HG03066 (cell line): Measurements from ENCODE around the gene ADIPOR1.
"Not testable (repeated sequence)": the region's sequence is repeated elsewhere in the genome, so short reads cannot be mapped to it uniquely, and the experiment has no call there.

ENCODE experiments used
- ATAC-seq: cut with Tn5 transposase; IDR thresholded peaks from one replicate; pipeline ENCODE4 v1.9.1; 2021; ENCODE audit warnings: low read depth; ENCODE audit not compliant: unreplicated experiment

Gene ADIPOR1

GRCh38 chr1:202941372-202941771, 16.7 kb downstream of the ADIPOR1 start:
- ATAC-seq = no peak

GRCh38 chr1:202940561-202940960, 17.6 kb downstream of the ADIPOR1 start:
- no peak for ATAC-seq

- ATAC-seq = no peak
Observed at GRCh38 chr1:202938287-202938925, 19.7 kb downstream of the ADIPOR1 start.

- not testable (repeated sequence) for ATAC-seq
Observed at GRCh38 chr1:202936409-202936808, 21.7 kb downstream of the ADIPOR1 start.

- ATAC-seq = no peak
Observed at GRCh38 chr1:202935844-202936243, 22.3 kb downstream of the ADIPOR1 start.

GRCh38 chr1:202934755-202935154, 23.4 kb downstream of the ADIPOR1 start:
- no peak for ATAC-seq

GRCh38 chr1:202932476-202932875, 25.6 kb downstream of the ADIPOR1 start:
- ATAC-seq = no peak

GRCh38 chr1:202926581-202927491, 31.3 kb downstream of the ADIPOR1 start, which contains the start of gene KLHL12:
TSS of gene KLHL12 (minus strand) at chr1:202927234. CDS start at chr1:202925162, 2,072 bp downstream.
- peak; percentile 85 for ATAC-seq

- no peak for ATAC-seq
Observed at GRCh38 chr1:202923533-202923932, 34.6 kb downstream of the ADIPOR1 start.

- ATAC-seq = no peak
Observed at GRCh38 chr1:202919615-202920014, 38.5 kb downstream of the ADIPOR1 start.

GRCh38 chr1:202915146-202915545, 43.0 kb downstream of the ADIPOR1 start:
- no peak for ATAC-seq

- not testable (repeated sequence) for ATAC-seq
Observed at GRCh38 chr1:202912476-202912875, 45.6 kb downstream of the ADIPOR1 start.

GRCh38 chr1:202909494-202909893, 48.6 kb downstream of the ADIPOR1 start:
- no peak for ATAC-seq

GRCh38 chr1:202908998-202909397, 49.1 kb downstream of the ADIPOR1 start:
- no peak for ATAC-seq

GRCh38 chr1:202905331-202905730, 52.8 kb downstream of the ADIPOR1 start:
- ATAC-seq = no peak

GRCh38 chr1:202903808-202904207, 54.3 kb downstream of the ADIPOR1 start:
- ATAC-seq = not testable (repeated sequence)

- ATAC-seq = no peak
Observed at GRCh38 chr1:202901555-202901954, 56.6 kb downstream of the ADIPOR1 start.

GRCh38 chr1:202892501-202892900, 65.6 kb downstream of the ADIPOR1 start:
- ATAC-seq = no peak
